Activated effector memory CD4-positive, alpha-beta T cell treated with anti-CD3 and anti-CD28 coated beads, Interleukin-2, amount 50 U/mL, for 16 hours (primary cell): ENCODE data around the gene UGT1A4.
A peak's percentile ranks its signal among the peaks of the same experiment; 100 is the strongest.
"Not testable (repeated sequence)": the region's sequence is repeated elsewhere in the genome, so short reads cannot be mapped to it uniquely, and the experiment has no call there.

Experiments used
- DNase-seq: peaks from one replicate; pipeline ENCODE4 v3.0.0-alpha.2; 2020

UGT1A4 gene

DNA sequence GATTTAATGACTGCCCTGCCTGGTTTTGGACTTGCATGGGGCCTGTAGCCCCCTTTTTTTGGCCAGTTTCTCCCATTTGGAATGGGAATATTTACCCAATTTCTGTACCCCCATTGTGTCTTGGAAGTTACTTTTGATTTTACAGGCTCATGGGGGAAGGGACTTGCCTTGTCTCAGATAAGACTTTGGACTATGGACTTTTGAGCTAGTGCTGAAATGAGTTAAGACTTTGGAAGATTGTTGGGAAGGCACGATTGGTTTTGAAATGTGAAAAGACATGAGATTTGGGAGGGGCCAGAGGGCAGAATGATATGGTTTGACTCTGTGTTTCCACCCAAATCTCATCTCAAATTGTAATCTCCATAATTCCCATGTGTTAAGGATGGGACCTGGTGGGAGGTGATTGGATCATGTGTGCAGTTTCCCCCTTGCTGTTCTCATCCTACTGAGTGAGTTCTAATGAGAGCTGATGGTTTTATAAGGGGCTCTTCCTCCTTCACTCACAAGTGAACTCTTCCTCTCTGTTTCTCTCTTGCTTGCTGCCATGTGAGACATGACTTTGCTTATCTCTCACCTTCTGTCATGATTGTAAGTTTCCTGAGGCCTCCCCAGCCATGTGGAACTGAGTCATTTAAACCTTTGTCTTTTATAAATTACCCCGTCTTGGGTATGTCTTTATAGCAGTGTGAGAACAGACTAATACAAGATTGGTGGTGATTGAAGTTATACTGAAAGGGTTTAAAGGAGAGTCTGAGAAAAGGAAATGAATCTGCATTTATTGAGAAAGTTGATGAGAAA, 32.9 kb downstream of the UGT1A4 start:
- DNase-seq, result not testable (repeated sequence)

DNA sequence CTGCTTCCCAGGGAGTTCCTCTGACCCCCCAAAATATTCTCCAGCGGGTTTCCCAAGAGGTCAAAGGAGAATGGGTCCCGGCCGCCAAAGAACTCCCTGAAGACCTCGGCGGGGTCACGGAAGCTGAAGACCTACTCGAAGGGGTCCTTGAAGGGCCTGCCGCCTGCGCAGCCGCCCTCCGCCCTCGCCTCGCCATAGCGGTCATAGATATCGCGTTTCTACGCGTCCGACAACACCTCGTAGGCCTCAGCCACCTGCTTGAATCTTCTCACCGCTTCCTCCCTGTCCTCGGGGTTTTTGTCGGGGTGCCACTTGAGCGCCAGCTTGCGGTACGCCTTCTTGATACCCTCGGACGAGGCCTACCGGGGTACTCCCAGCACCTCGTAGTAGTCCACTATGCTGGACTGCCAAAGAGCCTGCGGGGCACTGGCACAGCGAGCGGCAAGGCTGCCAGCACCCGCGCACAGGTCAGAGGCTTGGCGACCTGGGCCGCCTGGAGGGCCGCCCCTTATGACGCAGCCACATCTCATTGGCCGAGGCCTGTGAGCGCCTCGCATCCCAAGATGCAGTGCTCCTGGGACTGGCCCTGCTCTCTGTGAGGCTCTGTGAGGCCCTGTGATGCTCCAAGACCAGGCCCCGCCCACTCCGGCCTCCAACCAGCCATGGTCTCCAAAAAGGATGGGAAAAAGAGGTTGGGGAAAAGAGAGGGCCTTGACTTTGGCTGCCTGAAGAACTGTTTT, 36.5 kb downstream of the UGT1A4 start:
- no peak for DNase-seq

DNA sequence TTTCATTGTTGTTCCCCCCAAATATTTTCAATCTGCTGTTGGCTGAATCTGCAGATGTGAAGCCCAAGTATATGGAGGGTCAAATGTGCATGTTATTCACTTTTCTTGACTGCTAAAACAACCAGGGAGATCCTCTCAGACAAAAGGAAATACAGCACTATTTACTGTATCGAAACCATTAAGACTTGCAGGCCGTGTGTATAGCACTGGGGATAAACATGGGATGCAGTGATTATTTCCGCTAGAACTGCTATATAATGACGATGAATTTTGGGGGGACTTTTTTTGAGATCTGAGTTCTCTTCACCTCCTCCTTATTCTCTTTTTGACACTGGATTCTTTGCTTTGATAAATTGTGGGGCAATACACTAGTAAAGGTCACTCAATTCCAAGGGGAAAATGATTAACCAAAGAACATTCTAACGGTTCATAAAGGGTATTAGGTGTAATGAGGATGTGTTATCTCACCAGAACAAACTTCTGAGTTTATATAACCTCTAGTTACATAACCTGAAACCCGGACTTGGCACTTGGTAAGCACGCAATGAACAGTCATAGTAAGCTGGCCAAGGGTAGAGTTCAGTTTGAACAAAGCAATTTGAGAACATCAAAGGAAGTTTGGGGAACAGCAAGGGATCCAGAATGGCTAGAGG, 38.0 kb downstream of the UGT1A4 start:
- DNase-seq, result no peak

DNA sequence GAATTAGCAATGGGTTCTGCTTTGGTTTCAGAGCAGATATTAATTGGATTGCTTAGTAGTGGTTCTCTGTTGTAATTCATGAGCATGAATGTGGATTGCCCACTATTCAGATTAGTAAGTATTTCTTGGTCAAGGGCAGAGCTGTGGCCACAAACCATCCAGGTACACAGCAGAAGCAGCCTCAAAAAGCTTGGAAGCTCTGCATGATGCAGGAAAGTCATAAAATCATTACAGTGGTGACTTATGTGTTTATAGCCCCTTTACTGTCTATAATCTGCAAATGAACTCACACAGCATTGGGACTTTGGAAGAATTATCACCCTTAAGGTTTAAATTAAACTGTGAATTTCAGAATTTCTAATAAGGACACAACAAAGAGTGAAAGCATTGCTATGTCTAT, 39.6 kb downstream of the UGT1A4 start:
- DNase-seq, result no peak

DNA sequence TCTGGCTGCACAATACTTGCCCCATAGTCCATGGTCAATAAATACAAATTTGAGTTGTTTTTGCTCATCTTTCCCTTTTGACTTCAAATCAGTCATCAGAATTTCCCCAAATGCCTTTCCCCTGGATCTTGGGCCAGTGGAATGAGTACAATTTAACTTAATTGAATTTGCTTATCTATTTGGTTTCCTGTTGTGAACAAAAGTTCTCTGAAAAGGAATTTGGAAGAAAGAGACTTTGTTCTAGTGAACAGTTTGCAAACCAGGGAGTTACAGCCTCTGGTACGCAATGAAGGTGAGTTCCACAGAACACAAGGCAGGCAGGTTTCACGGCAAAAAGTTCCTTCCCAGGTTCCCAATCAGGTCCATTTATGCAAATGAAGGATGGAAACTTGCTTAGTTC, 40.3 kb downstream of the UGT1A4 start:
- no peak for DNase-seq

DNA sequence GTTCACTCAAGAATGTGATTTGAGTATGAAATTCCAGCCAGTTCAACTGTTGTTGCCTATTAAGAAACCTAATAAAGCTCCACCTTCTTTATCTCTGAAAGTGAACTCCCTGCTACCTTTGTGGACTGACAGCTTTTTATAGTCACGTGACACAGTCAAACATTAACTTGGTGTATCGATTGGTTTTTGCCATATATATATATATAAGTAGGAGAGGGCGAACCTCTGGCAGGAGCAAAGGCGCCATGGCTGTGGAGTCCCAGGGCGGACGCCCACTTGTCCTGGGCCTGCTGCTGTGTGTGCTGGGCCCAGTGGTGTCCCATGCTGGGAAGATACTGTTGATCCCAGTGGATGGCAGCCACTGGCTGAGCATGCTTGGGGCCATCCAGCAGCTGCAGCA, 41.5 kb downstream of the UGT1A4 start, which contains the start of gene UGT1A1:
UGT1A1 (plus strand) TSS at position 228 of the 400 bp plus-strand sequence; CDS start at position 246, 18 bp downstream.
- no peak for DNase-seq

DNA sequence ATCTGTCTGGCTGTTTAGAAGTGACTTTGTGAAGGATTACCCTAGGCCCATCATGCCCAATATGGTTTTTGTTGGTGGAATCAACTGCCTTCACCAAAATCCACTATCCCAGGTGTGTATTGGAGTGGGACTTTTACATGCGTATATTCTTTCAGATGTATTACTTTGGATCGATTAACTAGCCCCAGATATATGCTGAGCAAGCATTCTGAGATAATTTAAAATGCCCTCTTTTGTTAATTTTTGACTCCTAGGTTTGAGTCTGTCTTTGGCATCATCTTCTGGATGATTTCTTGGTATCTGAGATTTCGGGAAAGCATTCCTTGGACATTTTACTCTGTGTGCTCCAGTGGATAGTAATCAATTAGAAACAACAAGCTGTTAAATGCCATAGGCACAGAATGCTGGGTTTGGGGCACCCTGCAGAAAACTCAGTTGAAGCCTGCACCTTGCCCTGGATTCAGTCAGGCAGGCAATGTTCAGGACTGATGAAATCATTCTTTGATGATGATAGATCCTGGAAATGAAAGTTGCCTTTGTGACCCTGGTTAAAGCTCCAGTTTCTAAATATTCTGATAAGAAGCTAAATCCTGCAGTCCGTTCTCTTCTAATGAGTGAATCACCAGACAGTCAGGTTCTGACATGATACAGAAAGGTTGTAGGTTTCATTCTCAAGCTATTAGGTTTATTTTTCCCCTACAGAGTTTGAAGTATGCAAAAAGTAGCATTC, 42.7 kb downstream of the UGT1A4 start:
- no peak for DNase-seq

DNA sequence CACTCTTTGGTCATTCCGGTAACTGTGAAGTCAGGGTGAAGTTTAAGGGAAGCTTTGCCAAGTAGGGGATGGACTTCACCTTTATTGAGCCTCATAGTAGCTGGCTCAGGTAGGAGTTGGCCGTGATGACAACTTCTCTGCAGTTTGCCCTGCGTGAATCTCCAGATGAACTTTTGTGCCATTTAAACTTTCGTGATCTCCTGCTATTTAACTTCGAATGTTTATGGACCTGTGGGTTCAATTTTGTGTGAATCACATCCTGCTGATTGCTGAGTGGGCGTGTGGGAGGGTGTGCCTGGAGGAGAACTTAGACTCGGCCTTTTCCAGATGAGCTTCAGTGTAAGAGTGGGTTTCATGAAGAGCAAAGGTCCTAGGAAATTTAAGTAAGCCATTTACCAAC, 45.7 kb downstream of the UGT1A4 start:
- no peak for DNase-seq

DNA sequence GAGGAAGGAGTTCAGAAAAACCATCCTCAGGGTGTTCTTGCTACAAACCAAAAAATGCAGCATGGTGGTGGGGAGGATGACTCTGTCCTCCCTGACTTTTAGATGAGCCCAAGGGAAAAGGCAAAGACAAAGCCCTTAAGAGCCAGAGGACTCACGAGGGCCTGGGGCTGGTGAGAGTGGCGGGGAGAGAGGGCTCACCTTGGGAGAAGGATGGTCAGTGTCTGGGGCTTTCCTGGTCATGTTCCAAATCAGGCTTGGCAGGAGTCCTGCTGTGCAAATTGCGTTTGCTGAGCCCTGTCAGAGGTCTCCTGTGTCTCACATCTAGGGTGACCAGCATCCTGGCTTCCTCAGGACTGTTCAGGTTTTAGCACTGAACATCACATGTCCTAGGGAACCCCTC, 46.2 kb downstream of the UGT1A4 start:
- DNase-seq, result no peak

DNA sequence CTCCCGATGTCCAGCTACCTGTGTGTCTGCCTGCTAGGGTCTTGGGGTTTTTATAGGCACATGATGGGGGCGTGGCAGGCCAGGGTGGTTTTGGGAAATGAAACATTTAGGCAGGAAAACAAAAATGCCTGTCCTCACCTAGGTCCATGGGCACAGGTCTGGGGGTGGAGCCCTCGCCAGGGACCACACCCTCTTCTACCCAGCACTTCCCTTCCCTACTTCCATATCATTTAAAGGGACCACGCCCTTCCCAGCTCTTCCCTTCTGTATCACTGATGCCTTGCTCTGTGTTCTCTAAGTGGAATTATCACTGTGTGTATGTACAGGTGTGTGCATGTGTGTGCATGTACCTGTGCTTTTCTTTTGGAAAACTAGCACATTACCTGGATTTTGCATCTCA, 47.9 kb downstream of the UGT1A4 start:
- DNase-seq, result no peak

DNA sequence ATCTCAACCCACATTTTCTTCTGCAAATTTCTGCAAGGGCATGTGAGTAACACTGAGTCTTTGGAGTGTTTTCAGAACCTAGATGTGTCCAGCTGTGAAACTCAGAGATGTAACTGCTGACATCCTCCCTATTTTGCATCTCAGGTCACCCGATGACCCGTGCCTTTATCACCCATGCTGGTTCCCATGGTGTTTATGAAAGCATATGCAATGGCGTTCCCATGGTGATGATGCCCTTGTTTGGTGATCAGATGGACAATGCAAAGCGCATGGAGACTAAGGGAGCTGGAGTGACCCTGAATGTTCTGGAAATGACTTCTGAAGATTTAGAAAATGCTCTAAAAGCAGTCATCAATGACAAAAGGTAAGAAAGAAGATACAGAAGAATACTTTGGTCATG, 49.5 kb downstream of the UGT1A4 start:
- no peak for DNase-seq

DNA sequence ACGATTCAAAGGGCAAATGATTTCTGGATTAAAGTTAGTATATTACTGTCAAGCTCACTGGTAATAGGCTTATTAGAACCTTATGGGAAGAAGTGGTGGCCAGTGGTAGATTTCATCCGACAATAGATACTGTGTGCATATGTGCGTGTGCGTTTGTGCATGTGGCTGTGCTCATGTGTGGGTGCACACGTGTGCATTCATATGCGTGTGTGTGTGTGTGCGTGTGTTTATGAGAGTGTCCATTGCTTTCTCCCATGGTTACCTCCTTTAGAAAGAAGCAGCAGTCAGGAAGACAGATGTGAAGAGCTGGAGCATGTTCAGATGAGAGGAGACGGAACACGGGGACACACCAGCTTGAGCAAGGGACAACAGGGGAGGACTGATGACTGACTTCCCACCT, 50.7 kb downstream of the UGT1A4 start:
- no peak for DNase-seq

DNA sequence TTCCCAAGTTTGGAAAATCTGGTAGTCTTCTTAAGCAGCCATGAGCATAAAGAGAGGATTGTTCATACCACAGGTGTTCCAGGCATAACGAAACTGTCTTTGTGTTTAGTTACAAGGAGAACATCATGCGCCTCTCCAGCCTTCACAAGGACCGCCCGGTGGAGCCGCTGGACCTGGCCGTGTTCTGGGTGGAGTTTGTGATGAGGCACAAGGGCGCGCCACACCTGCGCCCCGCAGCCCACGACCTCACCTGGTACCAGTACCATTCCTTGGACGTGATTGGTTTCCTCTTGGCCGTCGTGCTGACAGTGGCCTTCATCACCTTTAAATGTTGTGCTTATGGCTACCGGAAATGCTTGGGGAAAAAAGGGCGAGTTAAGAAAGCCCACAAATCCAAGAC, 53.6 kb downstream of the UGT1A4 start:
- DNase-seq, result no peak

DNA sequence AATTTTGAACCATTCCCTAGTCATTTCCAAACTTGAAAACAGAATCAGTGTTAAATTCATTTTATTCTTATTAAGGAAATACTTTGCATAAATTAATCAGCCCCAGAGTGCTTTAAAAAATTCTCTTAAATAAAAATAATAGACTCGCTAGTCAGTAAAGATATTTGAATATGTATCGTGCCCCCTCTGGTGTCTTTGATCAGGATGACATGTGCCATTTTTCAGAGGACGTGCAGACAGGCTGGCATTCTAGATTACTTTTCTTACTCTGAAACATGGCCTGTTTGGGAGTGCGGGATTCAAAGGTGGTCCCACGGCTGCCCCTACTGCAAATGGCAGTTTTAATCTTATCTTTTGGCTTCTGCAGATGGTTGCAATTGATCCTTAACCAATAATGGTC, 54.0 kb downstream of the UGT1A4 start:
- no peak for DNase-seq

DNA sequence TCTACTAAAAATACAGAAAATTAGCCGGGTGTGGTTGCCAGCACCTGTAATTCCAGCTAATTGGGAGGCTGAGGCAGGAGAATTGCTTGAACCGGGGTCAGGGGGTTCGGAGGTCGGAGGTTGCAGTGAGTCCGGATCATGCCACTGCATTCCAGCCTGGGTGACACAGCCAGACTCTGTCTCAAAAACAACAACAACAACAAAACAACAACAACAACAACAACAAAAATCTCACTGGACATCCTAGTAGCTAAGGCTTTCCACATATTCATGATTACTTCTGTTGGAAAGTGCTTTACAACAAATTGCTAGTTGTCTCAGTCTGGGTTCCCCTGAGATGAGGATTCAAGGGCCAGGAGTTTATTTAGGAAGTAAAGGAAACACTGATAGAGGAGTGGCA, 55.3 kb downstream of the UGT1A4 start:
- DNase-seq, result no peak

DNA sequence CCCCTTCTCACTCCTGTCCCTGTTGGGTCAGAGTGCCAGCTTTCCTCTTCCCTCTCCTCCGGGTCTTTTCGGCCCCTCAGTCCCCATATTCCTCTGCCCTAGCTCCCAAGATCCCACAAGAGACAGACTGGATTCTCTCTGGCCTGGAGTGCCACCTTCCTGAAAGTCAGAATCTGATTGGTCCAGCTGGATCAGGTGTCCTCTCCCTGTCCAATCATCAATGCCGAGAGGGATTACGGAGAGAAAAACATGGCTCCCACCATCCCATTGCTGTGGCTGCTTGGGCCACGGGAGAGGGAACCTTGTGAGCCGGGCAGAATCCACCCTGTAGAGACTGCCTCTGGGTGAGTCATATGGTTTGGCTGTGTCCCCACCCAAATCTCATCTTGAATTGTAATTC, 56.9 kb downstream of the UGT1A4 start:
- DNase-seq, result no peak

DNA sequence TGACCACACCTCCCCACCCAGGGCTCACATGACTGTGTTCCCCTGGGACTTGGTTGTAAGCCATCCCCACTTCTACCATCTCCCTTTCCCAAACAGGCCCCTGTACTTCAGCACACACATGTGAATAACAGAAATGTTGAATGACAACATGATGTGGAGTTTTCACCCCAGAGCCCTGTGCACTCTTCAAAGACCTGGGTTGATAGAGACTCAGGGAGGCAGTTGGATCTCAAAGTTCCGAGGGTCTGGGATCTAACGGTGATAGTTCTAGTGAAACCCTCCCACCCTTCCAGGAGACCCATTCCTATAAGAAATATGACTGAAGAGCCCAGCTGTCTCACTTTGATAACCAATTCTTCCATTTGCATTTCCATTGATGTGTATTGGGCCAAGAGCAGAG, 59.5 kb downstream of the UGT1A4 start, which contains the start of gene MROH2A:
MROH2A (plus strand) TSS at position 301 of the 400 bp plus-strand sequence. CDS start 1,029 bp downstream, outside the sequence.
- DNase-seq, result no peak

DNA sequence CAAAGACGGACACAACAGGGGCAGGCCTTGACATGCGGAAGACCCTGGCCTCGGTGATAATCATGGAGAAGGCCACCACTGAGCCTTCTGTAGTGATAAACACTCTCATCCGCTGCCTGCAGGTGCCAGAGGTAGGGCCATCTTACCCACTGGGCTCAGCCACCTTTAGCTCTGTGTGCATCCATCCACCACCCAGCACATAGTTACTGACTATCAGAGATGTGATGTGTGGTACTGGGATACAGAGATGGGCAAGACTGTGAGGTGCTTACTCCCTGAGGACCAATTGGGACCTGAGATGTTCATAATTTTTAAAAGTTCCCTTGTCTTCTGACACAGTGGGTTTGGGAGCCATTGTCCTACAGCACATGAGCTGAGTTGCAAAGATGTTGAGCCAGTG, 61.2 kb downstream of the UGT1A4 start:
- no peak for DNase-seq

DNA sequence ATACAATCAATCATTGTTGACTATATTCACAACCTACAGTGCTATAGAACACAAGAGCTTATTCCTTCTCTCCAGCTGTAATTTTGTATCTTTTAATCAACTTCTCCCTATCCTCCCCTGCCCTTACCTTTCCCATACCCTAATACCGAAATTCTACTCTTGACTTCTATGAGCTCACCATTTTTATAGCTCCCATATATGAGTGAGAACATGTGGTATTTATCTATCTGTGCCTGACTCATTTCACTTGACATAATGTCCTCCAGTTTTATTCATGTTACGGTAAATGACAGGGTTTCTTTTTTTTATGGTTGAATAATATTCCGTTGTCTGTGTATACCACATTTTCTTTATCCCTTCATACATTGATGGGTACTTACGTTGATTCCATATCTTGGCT, 62.2 kb downstream of the UGT1A4 start:
- DNase-seq, result no peak

DNA sequence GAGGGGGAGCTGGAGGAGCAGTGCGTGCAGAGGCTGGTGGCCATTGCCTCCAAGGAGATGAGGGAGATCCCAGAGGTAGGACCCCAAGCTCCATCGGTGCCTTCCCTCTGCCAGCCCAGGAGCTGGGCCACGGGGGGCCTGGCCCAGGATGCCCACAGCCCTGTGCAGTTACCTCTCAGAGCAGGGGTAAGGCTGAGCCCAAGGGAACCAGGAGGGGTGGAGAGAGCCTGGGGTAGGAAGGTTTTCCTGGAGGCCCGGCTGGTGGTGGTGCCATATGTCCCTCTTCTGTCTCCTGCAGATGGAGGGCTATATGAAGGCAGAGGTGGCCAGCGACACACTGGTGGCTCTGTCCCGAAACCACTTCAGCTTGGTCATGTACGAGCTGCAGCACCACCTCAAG, 71.0 kb downstream of the UGT1A4 start:
- DNase-seq, result no peak

DNA sequence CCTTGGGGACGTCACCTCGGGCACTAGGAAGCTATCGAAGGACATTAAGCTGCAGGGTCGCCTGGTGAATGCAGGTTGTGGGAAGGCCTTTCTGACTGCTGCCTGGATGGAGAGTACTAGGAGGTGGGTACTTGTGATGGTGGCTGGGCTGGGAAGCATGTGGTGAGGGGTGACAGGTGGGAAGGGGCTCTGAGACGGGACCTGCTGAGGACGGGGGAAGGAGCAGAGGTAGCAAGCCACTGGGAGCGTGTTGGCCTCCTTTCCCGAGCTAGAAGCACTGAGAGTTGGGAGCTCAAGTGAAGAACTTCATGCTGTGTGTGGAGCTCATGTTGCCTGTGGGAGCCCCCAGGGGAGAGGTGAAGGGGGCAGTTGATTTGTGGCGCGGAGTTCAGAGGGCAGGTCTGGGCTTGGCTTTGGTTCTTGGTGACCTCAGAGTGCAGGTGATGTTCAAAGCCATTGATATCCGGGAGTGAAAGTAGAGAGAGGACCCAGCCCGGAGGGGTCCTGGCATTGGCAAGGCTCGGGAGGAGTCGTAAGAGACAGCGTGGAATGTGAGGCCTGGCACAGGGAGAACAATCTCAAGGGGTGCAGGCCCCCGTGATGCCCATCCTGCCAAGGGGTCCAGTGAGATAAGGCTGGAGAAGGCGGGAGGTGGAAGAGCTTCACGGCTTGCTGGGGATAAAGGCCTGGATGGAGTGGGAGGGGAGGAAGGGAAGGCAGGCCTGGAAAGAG, 72.8 kb downstream of the UGT1A4 start:
- DNase-seq, result no peak

DNA sequence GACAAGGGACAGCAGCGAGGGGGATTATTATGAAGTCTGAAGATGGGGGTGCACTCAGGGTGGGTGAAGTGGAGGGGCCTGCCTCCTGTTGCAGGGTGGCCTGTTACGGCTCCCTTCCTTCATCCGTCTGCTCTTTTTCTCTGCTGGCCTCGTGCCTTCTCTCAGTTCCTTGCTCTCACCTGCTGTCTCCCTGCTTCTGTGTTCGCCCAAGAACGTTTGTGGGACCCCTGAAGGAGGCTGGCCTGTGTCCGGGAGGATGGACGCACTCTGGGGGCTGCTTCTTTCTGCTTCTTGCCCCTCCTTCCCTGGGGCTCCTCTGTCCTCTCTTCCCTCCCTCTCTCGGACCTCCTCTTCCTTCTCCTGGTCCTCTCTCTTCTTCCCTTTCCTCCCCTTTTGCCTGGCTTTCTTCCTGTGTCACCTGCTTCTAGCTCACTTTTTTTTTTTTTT, 73.4 kb downstream of the UGT1A4 start:
- peak; percentile 54 for DNase-seq
